PC-9 (cell line): ENCODE results near the gene ANO9. TPM values are rescaled to one million over a fixed set of nuclear protein-coding genes. Genes with fewer than 3 reads are reported as not detected.

Source experiments
- BruUV-seq: library from RNA; stranded (reverse); fragments of 400-500 nt; replicated peaks from 2 replicates; lab custom pipeline; 2021; lab: Mats Ljungman, UMichigan
- CTCF ChIA-PET: fragments of 300-600 bp; sonication (Branson Sonifier 250); formaldehyde crosslinking; loops from one replicate; lab custom pipeline; 2022; ENCODE audit warnings: antibody characterized with exemption; lab: Charles Lee
- POLR2A ChIA-PET: fragments of 300-600 bp; sonication (Branson Sonifier 250); formaldehyde crosslinking; loops from one replicate; lab custom pipeline; 2022; ENCODE audit warnings: antibody characterized with exemption; ENCODE audit not compliant: unreplicated experiment; lab: Charles Lee
- DNase-seq, 2 experiments: peaks; one replicate each; pipeline versions ENCODE4 v3.0.0 to v3.0.0-alpha.2; 2015 to 2022; ENCODE audit warnings: mixed read lengths in 1 of 2
- H2AFZ ChIP-seq: fragments of 200-600 bp; sonication (generic); 2 replicates; pipeline ENCODE4 v1.8.1; 2017; ENCODE audit warnings: antibody characterized with exemption
- H3F3A ChIP-seq: fragments of 200-600 bp; sonication (generic); 2 replicates; pipeline ENCODE4 v1.8.1; 2017; ENCODE audit warnings: antibody characterized with exemption, mild to moderate bottlenecking, low read depth; ENCODE audit not compliant: insufficient read depth
- H3K27ac ChIP-seq: fragments of 200-600 bp; sonication (generic); 2 replicates; pipeline ENCODE4 v1.6.1; 2016; ENCODE audit warnings: mixed run types
- H3K27me3 ChIP-seq: fragments of 200-600 bp; sonication (generic); 2 replicates; pipeline ENCODE4 v1.6.1; 2016; ENCODE audit warnings: low read depth, mixed run types; ENCODE audit not compliant: insufficient read depth
- H3K36me3 ChIP-seq: fragments of 200-600 bp; sonication (generic); 2 replicates; pipeline ENCODE4 v1.6.1; 2016; ENCODE audit warnings: low read depth, mixed run types
- H3K4me1 ChIP-seq: fragments of 200-600 bp; sonication (generic); replicated peaks from 2 replicates; pipeline ENCODE4 v1.6.1; 2016; ENCODE audit warnings: mixed run types; ENCODE audit not compliant: insufficient read depth
- H3K4me2 ChIP-seq: fragments of 200-600 bp; sonication (generic); 2 replicates; pipeline ENCODE4 v1.6.1; 2017; ENCODE audit warnings: mixed run types
- H3K4me3 ChIP-seq: fragments of 200-600 bp; sonication (generic); 2 replicates; pipeline ENCODE4 v1.6.1; 2016; ENCODE audit warnings: mixed run types
- H3K79me2 ChIP-seq: fragments of 200-600 bp; sonication (generic); 2 replicates; pipeline ENCODE4 v1.6.1; 2017; ENCODE audit warnings: low read depth, mixed run types
- H3K9me2 ChIP-seq: fragments of 200-600 bp; sonication (generic); 2 replicates; pipeline ENCODE4 v1.8.1; 2017; ENCODE audit warnings: mild to moderate bottlenecking; ENCODE audit not compliant: insufficient read depth
- H3K9me3 ChIP-seq: fragments of 200-600 bp; sonication (generic); 2 replicates; pipeline ENCODE4 v1.8.1; 2016; ENCODE audit warnings: low read depth; ENCODE audit not compliant: insufficient read depth
- H4K20me1 ChIP-seq: fragments of 200-600 bp; sonication (generic); 2 replicates; pipeline ENCODE4 v1.8.1; 2017; ENCODE audit not compliant: insufficient read depth
- CTCF ChIP-seq: fragments of 200-600 bp; sonication (generic); conservative IDR thresholded peaks from 2 replicates; pipeline ENCODE4 v1.6.1; 2017; ENCODE audit warnings: mixed run types, antibody characterized with exemption, mild to moderate bottlenecking, moderate library complexity
- EZH2 ChIP-seq: fragments of 200-600 bp; sonication (generic); IDR thresholded peaks from 2 replicates; pipeline ENCODE4 v1.8.0; 2017; ENCODE audit warnings: antibody characterized with exemption, low read depth
- intact Hi-C: fragments of 100-400 bp; cut with micrococcal nuclease; formaldehyde crosslinking; loops from one replicate; pipeline ENCODE4 v1.10.0; 2022; ENCODE audit not compliant: unreplicated experiment
- total RNA-seq: library from RNA; stranded (reverse); gene quantifications from 2 replicates; pipeline ENCODE4 v1.2.3, GENCODE V29; 2021

Gene ANO9
- total RNA-seq, 1 experiment from 2014 or later = 18.1 TPM

- H2AFZ ChIP-seq = no peak overlapping the region
- CTCF ChIA-PET = no interaction called here
Observed at GRCh38 chr11:400241-400689, 41.5 kb downstream of the ANO9 start.

DNA sequence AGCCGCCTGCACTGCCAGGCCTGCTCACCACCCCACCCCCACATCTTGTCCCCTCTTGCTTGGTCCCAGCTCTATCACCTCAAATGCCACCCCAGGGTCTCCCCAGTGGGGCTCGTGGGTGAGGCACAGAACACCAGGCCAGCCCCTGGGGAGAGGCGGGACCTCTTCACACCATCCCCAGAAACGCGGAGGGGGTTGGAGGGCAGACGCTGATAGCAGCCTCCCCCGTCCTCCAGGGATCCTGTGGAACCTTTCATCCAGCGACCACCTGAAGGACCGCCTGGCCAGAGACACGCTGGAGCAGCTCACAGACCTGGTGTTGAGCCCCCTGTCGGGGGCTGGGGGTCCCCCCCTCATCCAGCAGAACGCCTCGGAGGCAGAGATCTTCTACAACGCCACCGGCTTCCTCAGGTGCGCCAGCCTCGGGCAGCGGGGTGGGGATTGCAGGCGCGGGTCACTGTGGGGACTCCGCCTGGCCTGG, 42.0 kb downstream of the ANO9 start:
- ChIA-PET CTCF (no interaction called here), POLR2A (interaction anchor here (0.5 kb wide), 1 partner anchor 88 kb away, joined by 5 read pairs; no protein-coding TSS in a partner anchor)
- H2AFZ ChIP-seq = no peak overlapping the region
- H3K4me2 ChIP-seq = no peak overlapping the region
- no peaks in the 10 kb centered on the region for H3F3A ChIP-seq
- H3K27me3 ChIP-seq = no peaks in the 10 kb centered on the region
- TF ChIP-seq EZH2 (no peak), CTCF (no peak)
- no TSS peak for BruUV-seq
- peaks cover 3% of the 10 kb centered on the region; the same call in 1 of the 2 replicates for H4K20me1 ChIP-seq
- intact Hi-C loops = no loop called here
- no peak for DNase-seq
- no peaks in the 10 kb centered on the region for H3K9me2 ChIP-seq
- no peaks in the 10 kb centered on the region for H3K9me3 ChIP-seq
- H3K4me3 ChIP-seq = no peak overlapping the region
- H3K36me3 ChIP-seq = no peaks in the 10 kb centered on the region
- H3K79me2 ChIP-seq = peaks cover 20% of the 10 kb centered on the region
- peaks cover 5% of the 10 kb centered on the region; the same call in 1 of the 2 replicates for H3K4me1 ChIP-seq
- H3K27ac ChIP-seq = no peak overlapping the region

More at GRCh38 chr11:400241-400689, 41.5 kb downstream of the ANO9 start:
- intact Hi-C loops = no loop called here
- H4K20me1 ChIP-seq = peaks cover 3% of the 10 kb centered on the region; the same call in 1 of the 2 replicates
- DNase-seq = no peak
- no TSS peak for BruUV-seq
- POLR2A ChIA-PET = no interaction called here
- H3K36me3 ChIP-seq = no peaks in the 10 kb centered on the region
- H3K27ac ChIP-seq = no peak overlapping the region
- no peaks in the 10 kb centered on the region for H3K27me3 ChIP-seq
- H3K9me2 ChIP-seq = no peaks in the 10 kb centered on the region
- no peak overlapping the region for H3K4me2 ChIP-seq
- H3K4me1 ChIP-seq = peaks cover 5% of the 10 kb centered on the region; the same call in 1 of the 2 replicates
- H3K4me3 ChIP-seq = no peak overlapping the region
- peaks cover 15% of the 10 kb centered on the region for H3K79me2 ChIP-seq
- TF ChIP-seq CTCF (no peak), EZH2 (no peak)
- no peaks in the 10 kb centered on the region for H3F3A ChIP-seq
- no peaks in the 10 kb centered on the region for H3K9me3 ChIP-seq

- no peaks in the 10 kb centered on the region for H3K9me3 ChIP-seq
- intact Hi-C loops = no loop called here
- no peak overlapping the region for H2AFZ ChIP-seq
- ChIA-PET CTCF (no interaction called here), POLR2A (no interaction called here)
- peaks cover 3% of the 10 kb centered on the region; the same call in 1 of the 2 replicates for H4K20me1 ChIP-seq
- H3K9me2 ChIP-seq = no peaks in the 10 kb centered on the region
- no peak overlapping the region for H3K27ac ChIP-seq
- H3K79me2 ChIP-seq = peaks cover 24% of the 10 kb centered on the region
- H3K4me3 ChIP-seq = no peak overlapping the region
- TF ChIP-seq EZH2 (no peak), CTCF (no peak)
- no peaks in the 10 kb centered on the region for H3F3A ChIP-seq
- H3K4me2 ChIP-seq = no peak overlapping the region
- H3K36me3 ChIP-seq = no peaks in the 10 kb centered on the region
- peaks cover 5% of the 10 kb centered on the region; the same call in 1 of the 2 replicates for H3K4me1 ChIP-seq
- no TSS peak for BruUV-seq
- no peaks in the 10 kb centered on the region for H3K27me3 ChIP-seq
- DNase-seq = no peak
Observed at GRCh38 chr11:398826-399225, 43.0 kb downstream of the ANO9 start.
